RPMI8226 (cell line): ENCODE data around the gene ZFYVE1.
"Not testable (repeated sequence)": the region's sequence is repeated elsewhere in the genome, so short reads cannot be mapped to it uniquely, and the experiment has no call there.

Source experiments
- DNase-seq: peaks from one replicate; pipeline ENCODE4 v3.0.0-alpha.2; 2015

The ZFYVE1 gene

GRCh38 chr14:73026845-73027542, at the start of gene ZFYVE1:
Gene ZFYVE1, minus strand, starts transcription at chr14:73027106. Its CDS starts 2,598 bp downstream, at chr14:73024508.
- peak; percentile 93 for DNase-seq

GRCh38 chr14:73069585-73069984, 42.7 kb upstream of the ZFYVE1 start:
- DNase-seq, result no peak

GRCh38 chr14:73058922-73059673, 32.2 kb upstream of the ZFYVE1 start:
- peak; percentile 31 for DNase-seq

GRCh38 chr14:73058224-73058921, 31.5 kb upstream of the ZFYVE1 start, which contains the start of gene RBM25:
Gene RBM25, plus strand, starts transcription at chr14:73058534. Its CDS starts 13,108 bp downstream, at chr14:73071642.
- peak; percentile 95 for DNase-seq

GRCh38 chr14:73057944-73058223, 31.0 kb upstream of the ZFYVE1 start:
- DNase-seq, result no peak

GRCh38 chr14:73055251-73055650, 28.3 kb upstream of the ZFYVE1 start:
- DNase-seq, result no peak

- no peak for DNase-seq
These were observed 22.5 kb upstream of the ZFYVE1 start for GRCh38 chr14:73049428-73049827.

- no peak for DNase-seq
These were observed 20.9 kb upstream of the ZFYVE1 start for GRCh38 chr14:73047808-73048207.

GRCh38 chr14:73036706-73037450, 10.0 kb upstream of the ZFYVE1 start:
- not testable (repeated sequence) for DNase-seq

GRCh38 chr14:73027984-73028383, 1.1 kb upstream of the ZFYVE1 start:
- DNase-seq, result no peak

- no peak for DNase-seq
These were observed 640 bp upstream of the ZFYVE1 start for GRCh38 chr14:73027546-73027945.

GRCh38 chr14:73026243-73026844, 562 bp downstream of the ZFYVE1 start:
- no peak for DNase-seq

GRCh38 chr14:73025544-73025943, 1.4 kb downstream of the ZFYVE1 start:
- no peak for DNase-seq

GRCh38 chr14:73022051-73022450, 4.9 kb downstream of the ZFYVE1 start:
- DNase-seq, result no peak

GRCh38 chr14:73016011-73016410, 10.9 kb downstream of the ZFYVE1 start:
- not testable (repeated sequence) for DNase-seq

- DNase-seq, result not testable (repeated sequence)
These were observed 11.4 kb downstream of the ZFYVE1 start for GRCh38 chr14:73015552-73015951.

- DNase-seq, result no peak
These were observed 12.8 kb downstream of the ZFYVE1 start for GRCh38 chr14:73014105-73014504.

GRCh38 chr14:73011189-73011588, 15.7 kb downstream of the ZFYVE1 start:
- not testable (repeated sequence) for DNase-seq

- no peak for DNase-seq
These were observed 18.4 kb downstream of the ZFYVE1 start for GRCh38 chr14:73008501-73008900.

- no peak for DNase-seq
These were observed 19.1 kb downstream of the ZFYVE1 start for GRCh38 chr14:73007835-73008234.

GRCh38 chr14:73004641-73005040, 22.3 kb downstream of the ZFYVE1 start:
- DNase-seq, result not testable (repeated sequence)

- no peak for DNase-seq
These were observed 23.2 kb downstream of the ZFYVE1 start for GRCh38 chr14:73003681-73004080.

GRCh38 chr14:73000073-73000472, 26.8 kb downstream of the ZFYVE1 start:
- DNase-seq, result no peak
